Measurements from ENCODE around the gene NAA38. TPM values are rescaled to one million over a fixed set of nuclear protein-coding genes. Genes with fewer than 3 reads are reported as not detected.

Gene NAA38
- total RNA-seq, 1 experiment from 2014 or later, result 50.2 TPM

- no peaks in the 10 kb centered on the region for H3K79me2 ChIP-seq (ENCODE audit: insufficient read depth, low read length)
- no peaks in the 10 kb centered on the region for H3K79me1 ChIP-seq (ENCODE audit: insufficient read depth, low read depth, low read length, poor library complexity, severe bottlenecking)
- H3K56ac ChIP-seq (ENCODE audit: insufficient read length, low read depth, low read length), result no peak overlapping the region
- H3K23me2 ChIP-seq (ENCODE audit: insufficient read length, low read depth, low read length, poor library complexity, severe bottlenecking), result no peaks in the 10 kb centered on the region
- H3K27me3 ChIP-seq (ENCODE audit: insufficient read depth, low read length), result no peaks in the 10 kb centered on the region
- no peak overlapping the region for H3K18ac ChIP-seq (ENCODE audit: insufficient read length, low read depth, low read length)
- Mint-ChIP-seq H3K27ac (peak overlapping the region in 1 of 3 experiments; percentile 6; a peak in 1 of 7 replicates), H3K9me3 (no peaks in the 10 kb centered on the region), H3K4me1 (peaks cover 4% of the 10 kb centered on the region in 2 experiments), H3K4me3 (no peak overlapping the region), H3K27me3 (ENCODE audit: low read depth) (no peaks in the 10 kb centered on the region), H3K36me3 (ENCODE audit: insufficient read depth in 1 of 3, low read depth in 3 of 3) (peaks cover 3 to 27% (median 12%) of the 10 kb centered on the region in 3 experiments; a peak in 6 of 7 replicates)
- no peak overlapping the region for H4K91ac ChIP-seq (ENCODE audit: insufficient read length, low read depth, low read length)
- no peak overlapping the region for H4K8ac ChIP-seq (replicated peaks; ENCODE audit: insufficient read length, low read depth, low read length)
- H3K23ac ChIP-seq (ENCODE audit: insufficient read length, low read depth, low read length), result no peak overlapping the region
- H2BK12ac ChIP-seq (ENCODE audit: insufficient read length, low read depth, low read length), result no peak overlapping the region
- no peak overlapping the region for H3K9ac ChIP-seq (ENCODE audit: extremely low read depth, insufficient read length, low read length)
- H2BK20ac ChIP-seq (ENCODE audit: low read depth, low read length, poor library complexity, severe bottlenecking), result no peak overlapping the region
- no peak overlapping the region for H4K5ac ChIP-seq (ENCODE audit: insufficient read length, low read depth, low read length)
- no peak overlapping the region for H3K4ac ChIP-seq (ENCODE audit: low read depth, low read length)
- H3K14ac ChIP-seq (ENCODE audit: insufficient read depth, low read length), result no peak overlapping the region
- H3K4me1 ChIP-seq (ENCODE audit: insufficient read depth, low read length), result no peaks in the 10 kb centered on the region
- H2AFZ ChIP-seq (ENCODE audit: low read length), result no peak overlapping the region
- H2BK5ac ChIP-seq (ENCODE audit: insufficient read length, low read length), result no peak overlapping the region
- no CpG with 5 or more reads among the region's 5 CpGs for WGBS (ENCODE audit: extremely low coverage, insufficient read length, low lambda C conversion rate)
- H4K20me1 ChIP-seq (ENCODE audit: control insufficient read depth, insufficient read depth, insufficient read length), result no peaks in the 10 kb centered on the region
- H3T11ph ChIP-seq (ENCODE audit: low read length), result no peak overlapping the region
- H3K4me2 ChIP-seq (ENCODE audit: insufficient read depth, insufficient read length, low read length), result no peak overlapping the region
- no peaks in the 10 kb centered on the region for H3K9me3 ChIP-seq (ENCODE audit: control insufficient read depth, low read depth, low read length)
- no peak overlapping the region for H3K27ac ChIP-seq (ENCODE audit: insufficient read length, low read depth, low read length)
- H2BK15ac ChIP-seq (ENCODE audit: low read depth, low read length), result no peak overlapping the region
- DNase-seq, result no peak
- no peak overlapping the region for H2BK120ac ChIP-seq (ENCODE audit: low read depth, low read length, poor library complexity, severe bottlenecking)
- TF ChIP-seq CTCF (conservative IDR thresholded peaks at IDR 0.05), result no peak
- no peak overlapping the region for H2AK5ac ChIP-seq (ENCODE audit: insufficient read length, low read length)
Measured at GRCh38 chr17:7867881-7868329, 10.5 kb upstream of the NAA38 start.

All from H9 (cell line).